ENCODE results near the gene KDM7A. TPM values are rescaled to one million over a fixed set of nuclear protein-coding genes. Genes with fewer than 3 reads are reported as not detected.

The KDM7A gene
- total RNA-seq, 1 donor from 2014 or later, result 14.8 TPM

GRCh38 chr7:140196361-140197217 lies 19.8 kb upstream of the KDM7A start:
- no peak overlapping the region for H3K27ac Mint-ChIP-seq (ENCODE audit: unreplicated experiment)
- no peak for DNase-seq (ENCODE audit: low spot score)
- TF ChIP-seq CTCF (IDR thresholded peaks at IDR 0.05; ENCODE audit: unreplicated experiment), result no peak
- peaks cover 5% of the 10 kb centered on the region for H3K4me1 Mint-ChIP-seq (ENCODE audit: unreplicated experiment)
- no peak overlapping the region for H3K4me3 Mint-ChIP-seq (ENCODE audit: unreplicated experiment)
- H3K36me3 Mint-ChIP-seq (ENCODE audit: low read depth, unreplicated experiment), result no peaks in the 10 kb centered on the region
- no peaks in the 10 kb centered on the region for H3K27me3 Mint-ChIP-seq (ENCODE audit: unreplicated experiment)
- no peaks in the 10 kb centered on the region for H3K9me3 Mint-ChIP-seq (ENCODE audit: unreplicated experiment)

- H3K4me3 Mint-ChIP-seq (ENCODE audit: unreplicated experiment), result no peak overlapping the region
- H3K4me1 Mint-ChIP-seq (ENCODE audit: unreplicated experiment), result peaks cover 10% of the 10 kb centered on the region
These were observed 19.1 kb upstream of the KDM7A start for GRCh38 chr7:140195859-140196258.

GRCh38 chr7:140192620-140193019 lies 15.8 kb upstream of the KDM7A start:
- no peak for DNase-seq (ENCODE audit: low spot score)
- H3K36me3 Mint-ChIP-seq (ENCODE audit: low read depth, unreplicated experiment), result no peaks in the 10 kb centered on the region

More at GRCh38 chr7:140195859-140196258, 19.1 kb upstream of the KDM7A start:
- TF ChIP-seq CTCF (IDR thresholded peaks at IDR 0.05; ENCODE audit: unreplicated experiment), result no peak
- Mint-ChIP-seq H3K27me3 (ENCODE audit: unreplicated experiment) (no peaks in the 10 kb centered on the region), H3K36me3 (ENCODE audit: low read depth, unreplicated experiment) (no peaks in the 10 kb centered on the region), H3K27ac (ENCODE audit: unreplicated experiment) (no peak overlapping the region), H3K9me3 (ENCODE audit: unreplicated experiment) (no peaks in the 10 kb centered on the region)
- DNase-seq (ENCODE audit: low spot score), result no peak

GRCh38 chr7:140192176-140192575 lies 15.4 kb upstream of the KDM7A start:
- Mint-ChIP-seq H3K36me3 (ENCODE audit: low read depth, unreplicated experiment) (no peaks in the 10 kb centered on the region), H3K4me3 (ENCODE audit: unreplicated experiment) (no peak overlapping the region), H3K9me3 (ENCODE audit: unreplicated experiment) (no peaks in the 10 kb centered on the region), H3K4me1 (ENCODE audit: unreplicated experiment) (peaks cover 26% of the 10 kb centered on the region), H3K27me3 (ENCODE audit: unreplicated experiment) (no peaks in the 10 kb centered on the region), H3K27ac (ENCODE audit: unreplicated experiment) (no peak overlapping the region)
- no peak for DNase-seq (ENCODE audit: low spot score)
- TF ChIP-seq CTCF (IDR thresholded peaks at IDR 0.05; ENCODE audit: unreplicated experiment), result no peak

More at GRCh38 chr7:140192620-140193019, 15.8 kb upstream of the KDM7A start:
- Mint-ChIP-seq H3K27me3 (ENCODE audit: unreplicated experiment) (no peaks in the 10 kb centered on the region), H3K9me3 (ENCODE audit: unreplicated experiment) (no peaks in the 10 kb centered on the region), H3K4me3 (ENCODE audit: unreplicated experiment) (no peak overlapping the region), H3K4me1 (ENCODE audit: unreplicated experiment) (peaks cover 26% of the 10 kb centered on the region), H3K27ac (ENCODE audit: unreplicated experiment) (no peak overlapping the region)
- no peak for TF ChIP-seq CTCF (IDR thresholded peaks at IDR 0.05; ENCODE audit: unreplicated experiment)

GRCh38 chr7:140190588-140190987 lies 13.8 kb upstream of the KDM7A start:
- DNase-seq (ENCODE audit: low spot score), result no peak
- Mint-ChIP-seq H3K9me3 (ENCODE audit: unreplicated experiment) (no peaks in the 10 kb centered on the region), H3K4me1 (ENCODE audit: unreplicated experiment) (peaks cover 26% of the 10 kb centered on the region), H3K27me3 (ENCODE audit: unreplicated experiment) (no peaks in the 10 kb centered on the region), H3K4me3 (ENCODE audit: unreplicated experiment) (no peak overlapping the region), H3K27ac (ENCODE audit: unreplicated experiment) (peak overlapping the region; percentile 10), H3K36me3 (ENCODE audit: low read depth, unreplicated experiment) (no peaks in the 10 kb centered on the region)
- no peak for TF ChIP-seq CTCF (IDR thresholded peaks at IDR 0.05; ENCODE audit: unreplicated experiment)
